ENCODE measurements around the gene LOXL1.
"Not testable (repeated sequence)": the region's sequence is repeated elsewhere in the genome, so short reads cannot be mapped to it uniquely, and the experiment has no call there.

Gene LOXL1

GRCh38 chr15:73922186-73923151 lies 3.8 kb upstream of the LOXL1 start:
- DNase-seq (ENCODE audit: low read depth), result no peak

GRCh38 chr15:73923156-73923487 lies 3.1 kb upstream of the LOXL1 start:
- no peak for DNase-seq (ENCODE audit: low read depth)

GRCh38 chr15:73923488-73924164 lies 2.6 kb upstream of the LOXL1 start:
- no peak for DNase-seq (ENCODE audit: low read depth)

- peak; percentile 61 for DNase-seq (ENCODE audit: low read depth)
Observed at GRCh38 chr15:73924171-73924921, 1.9 kb upstream of the LOXL1 start.

GRCh38 chr15:73925848-73926218 lies 429 bp upstream of the LOXL1 start:
- DNase-seq (ENCODE audit: low read depth), result no peak

GRCh38 chr15:73927003-73927475 lies 777 bp downstream of the LOXL1 start:
- DNase-seq (ENCODE audit: low read depth), result no peak

GRCh38 chr15:73927476-73928240 lies 1.4 kb downstream of the LOXL1 start:
- no peak for DNase-seq (ENCODE audit: low read depth)

- DNase-seq (ENCODE audit: low read depth), result no peak
Observed at GRCh38 chr15:73928241-73928579, 1.9 kb downstream of the LOXL1 start.

GRCh38 chr15:73928971-73929627 lies 2.8 kb downstream of the LOXL1 start:
- DNase-seq (ENCODE audit: low read depth), result no peak

- DNase-seq (ENCODE audit: low read depth), result peak; percentile 74
Observed at GRCh38 chr15:73930371-73930770, 4.1 kb downstream of the LOXL1 start.

GRCh38 chr15:73930790-73931281 lies 4.6 kb downstream of the LOXL1 start:
- DNase-seq (ENCODE audit: low read depth), result peak; percentile 75

GRCh38 chr15:73931441-73931840 lies 5.2 kb downstream of the LOXL1 start:
- DNase-seq (ENCODE audit: low read depth), result no peak

- DNase-seq (ENCODE audit: low read depth), result no peak
Observed at GRCh38 chr15:73932381-73933191, 6.3 kb downstream of the LOXL1 start.

GRCh38 chr15:73934281-73934680 lies 8.0 kb downstream of the LOXL1 start:
- DNase-seq (ENCODE audit: low read depth), result no peak

GRCh38 chr15:73935547-73935946 lies 9.3 kb downstream of the LOXL1 start:
- DNase-seq (ENCODE audit: low read depth), result no peak

GRCh38 chr15:73936181-73936580 lies 9.9 kb downstream of the LOXL1 start:
- no peak for DNase-seq (ENCODE audit: low read depth)

GRCh38 chr15:73936588-73937290 lies 10.5 kb downstream of the LOXL1 start:
- no peak for DNase-seq (ENCODE audit: low read depth)

- no peak for DNase-seq (ENCODE audit: low read depth)
Observed at GRCh38 chr15:73937296-73937695, 11.0 kb downstream of the LOXL1 start.

GRCh38 chr15:73937726-73938125 lies 11.5 kb downstream of the LOXL1 start:
- no peak for DNase-seq (ENCODE audit: low read depth)

GRCh38 chr15:73938516-73938915 lies 12.3 kb downstream of the LOXL1 start:
- not testable (repeated sequence) for DNase-seq (ENCODE audit: low read depth)
